T-helper 9 cell (primary cell): Measurements from ENCODE around the gene CCDC14.

ENCODE experiments used
- DNase-seq: peaks from one replicate; pipeline ENCODE4 v3.0.0-alpha.2; 2020

CCDC14 gene

GRCh38 chr3:123961508-123961856 lies 453 bp upstream of the CCDC14 start:
- no peak for DNase-seq

GRCh38 chr3:123953735-123954134 lies 7.3 kb downstream of the CCDC14 start:
- no peak for DNase-seq

- no peak for DNase-seq
Measured at GRCh38 chr3:123952844-123953520, 8.0 kb downstream of the CCDC14 start.

GRCh38 chr3:123951522-123952447 lies 9.2 kb downstream of the CCDC14 start:
- no peak for DNase-seq

GRCh38 chr3:123949641-123950040 lies 11.4 kb downstream of the CCDC14 start:
- DNase-seq = no peak

- DNase-seq = no peak
Measured at GRCh38 chr3:123948449-123948848, 12.6 kb downstream of the CCDC14 start.

- no peak for DNase-seq
Measured at GRCh38 chr3:123947482-123947881, 13.5 kb downstream of the CCDC14 start.

- DNase-seq = no peak
Measured at GRCh38 chr3:123941542-123941941, 19.5 kb downstream of the CCDC14 start.

- DNase-seq = no peak
Measured at GRCh38 chr3:123941121-123941520, 19.9 kb downstream of the CCDC14 start.

GRCh38 chr3:123939706-123940105 lies 21.3 kb downstream of the CCDC14 start:
- DNase-seq = no peak

- no peak for DNase-seq
Measured at GRCh38 chr3:123936400-123936799, 24.6 kb downstream of the CCDC14 start.

- DNase-seq = no peak
Measured at GRCh38 chr3:123935830-123936229, 25.2 kb downstream of the CCDC14 start.

GRCh38 chr3:123934250-123934649 lies 26.8 kb downstream of the CCDC14 start:
- no peak for DNase-seq

- no peak for DNase-seq
Measured at GRCh38 chr3:123930445-123930844, 30.6 kb downstream of the CCDC14 start.

GRCh38 chr3:123929325-123929724 lies 31.7 kb downstream of the CCDC14 start:
- DNase-seq = no peak

GRCh38 chr3:123926396-123926795 lies 34.6 kb downstream of the CCDC14 start:
- DNase-seq = no peak

- DNase-seq = no peak
Measured at GRCh38 chr3:123920868-123921267, 40.2 kb downstream of the CCDC14 start.

- DNase-seq = no peak
Measured at GRCh38 chr3:123920383-123920782, 40.6 kb downstream of the CCDC14 start.

GRCh38 chr3:123919353-123919752 lies 41.7 kb downstream of the CCDC14 start:
- DNase-seq = no peak

GRCh38 chr3:123914829-123915228 lies 46.2 kb downstream of the CCDC14 start:
- DNase-seq = no peak

- no peak for DNase-seq
Measured at GRCh38 chr3:123909785-123910184, 51.2 kb downstream of the CCDC14 start.

- DNase-seq = no peak
Measured at GRCh38 chr3:123907720-123908119, 53.3 kb downstream of the CCDC14 start.

- no peak for DNase-seq
Measured at GRCh38 chr3:123899300-123899865, 61.6 kb downstream of the CCDC14 start.

- no peak for DNase-seq
Measured at GRCh38 chr3:123893012-123893411, 68.0 kb downstream of the CCDC14 start.
